Nephron progenitor cell (in vitro differentiated cells): ENCODE measurements around the gene TEDC1.

Source experiments
- DNase-seq: peaks from one replicate; pipeline ENCODE4 v3.0.0; 2021
- H3K27ac Mint-ChIP-seq: 2 replicates; pipeline ENCODE4 v1.8.0; 2021; ENCODE audit warnings: mild to moderate bottlenecking, moderate library complexity, mixed read lengths
- H3K27me3 Mint-ChIP-seq: 2 replicates; pipeline ENCODE4 v1.8.0; 2021; ENCODE audit warnings: mild to moderate bottlenecking, low read depth, mixed read lengths; ENCODE audit not compliant: poor library complexity
- H3K36me3 Mint-ChIP-seq: 2 replicates; pipeline ENCODE4 v1.8.0; 2021; ENCODE audit warnings: low read depth, mixed read lengths
- H3K4me1 Mint-ChIP-seq: 2 replicates; pipeline ENCODE4 v1.8.0; 2021; ENCODE audit warnings: mixed read lengths
- H3K4me3 Mint-ChIP-seq: 2 replicates; pipeline ENCODE4 v1.8.0; 2021; ENCODE audit warnings: mild to moderate bottlenecking, moderate library complexity, mixed read lengths
- H3K9me3 Mint-ChIP-seq: 2 replicates; pipeline ENCODE4 v1.8.0; 2021; ENCODE audit warnings: mild to moderate bottlenecking, moderate library complexity, mixed read lengths
- CTCF ChIP-seq: fragments of 200-600 bp; sonication (generic); IDR thresholded peaks from 2 replicates; pipeline ENCODE4 v1.5.0; 2021; ENCODE audit warnings: antibody characterized with exemption

Gene TEDC1

GRCh38 chr14:105529319-105529568 lies 38.2 kb downstream of the TEDC1 start:
- Mint-ChIP-seq H3K36me3 (no peaks in the 10 kb centered on the region), H3K4me1 (peaks cover 7% of the 10 kb centered on the region), H3K4me3 (no peak overlapping the region), H3K27me3 (peaks cover 37% of the 10 kb centered on the region), H3K27ac (no peak overlapping the region), H3K9me3 (peaks cover 11% of the 10 kb centered on the region)
- TF ChIP-seq CTCF, result no peak
- DNase-seq, result no peak

- Mint-ChIP-seq H3K4me3 (no peak overlapping the region), H3K27me3 (peaks cover 35% of the 10 kb centered on the region), H3K4me1 (peaks cover 7% of the 10 kb centered on the region), H3K9me3 (peaks cover 7% of the 10 kb centered on the region), H3K27ac (no peak overlapping the region), H3K36me3 (no peaks in the 10 kb centered on the region)
- TF ChIP-seq CTCF, result no peak
- DNase-seq, result no peak
Measured at GRCh38 chr14:105529569-105530284, 38.7 kb downstream of the TEDC1 start.

- H3K9me3 Mint-ChIP-seq, result peaks cover 7% of the 10 kb centered on the region
- no peak for TF ChIP-seq CTCF
- no peak for DNase-seq
- no peak overlapping the region for H3K27ac Mint-ChIP-seq
- peaks cover 35% of the 10 kb centered on the region for H3K27me3 Mint-ChIP-seq
- no peak overlapping the region for H3K4me3 Mint-ChIP-seq
- peaks cover 7% of the 10 kb centered on the region for H3K4me1 Mint-ChIP-seq
- no peaks in the 10 kb centered on the region for H3K36me3 Mint-ChIP-seq
Measured at GRCh38 chr14:105530285-105531087, 39.4 kb downstream of the TEDC1 start.

GRCh38 chr14:105531088-105531893 lies 40.2 kb downstream of the TEDC1 start:
- H3K9me3 Mint-ChIP-seq, result peaks cover 7% of the 10 kb centered on the region
- TF ChIP-seq CTCF, result no peak
- H3K4me3 Mint-ChIP-seq, result no peak overlapping the region
- peaks cover 7% of the 10 kb centered on the region for H3K4me1 Mint-ChIP-seq
- H3K27me3 Mint-ChIP-seq, result peaks cover 34% of the 10 kb centered on the region
- no peak for DNase-seq
- no peaks in the 10 kb centered on the region for H3K36me3 Mint-ChIP-seq
- no peak overlapping the region for H3K27ac Mint-ChIP-seq

- peaks cover 39% of the 10 kb centered on the region for H3K27me3 Mint-ChIP-seq
- no peak for DNase-seq
- peaks cover 6% of the 10 kb centered on the region for H3K4me1 Mint-ChIP-seq
- no peaks in the 10 kb centered on the region for H3K36me3 Mint-ChIP-seq
- no peak overlapping the region for H3K27ac Mint-ChIP-seq
- peaks cover 7% of the 10 kb centered on the region for H3K9me3 Mint-ChIP-seq
- no peak overlapping the region for H3K4me3 Mint-ChIP-seq
- TF ChIP-seq CTCF, result no peak
Measured at GRCh38 chr14:105531894-105532623, 41.0 kb downstream of the TEDC1 start.
